Spleen (tissue), 11 donors: Measurements from ENCODE around the gene NUDT7. TPM values are rescaled to one million over a fixed set of nuclear protein-coding genes. Genes with fewer than 3 reads are reported as not detected.

Source experiments
- DNase-seq: peaks from one replicate; pipeline ENCODE4 v3.0.0-alpha.2; 2020
- H3K27ac ChIP-seq, 8 donors: fragments of 200-600 bp; sonication (generic) in 7 of 8; 1 replicate in 4 of 8; 2 replicates in 4 of 8; pipeline versions ENCODE4 v1.5.0 to v1.8.0; 2016 to 2021; ENCODE audit warnings: inconsistent platforms in 4 of 8, mild to moderate bottlenecking in 4 of 8, moderate library complexity in 1 of 8
- H3K27me3 ChIP-seq, 7 donors: fragments of 200-600 bp; sonication (generic) in 6 of 7; replicated peaks in 1 of 7; 1 replicate in 4 of 7; 2 replicates in 3 of 7; pipeline versions ENCODE4 v1.5.0 to v1.8.0; 2016 to 2021; ENCODE audit warnings: inconsistent platforms in 3 of 7, mild to moderate bottlenecking in 1 of 7
- H3K36me3 ChIP-seq, 6 donors: fragments of 200-600 bp; sonication (generic) in 5 of 6; 1 replicate in 4 of 6; 2 replicates in 2 of 6; pipeline versions ENCODE4 v1.5.0 to v1.8.0; 2016 to 2021; ENCODE audit warnings: inconsistent platforms in 2 of 6
- H3K4me1 ChIP-seq, 6 donors: fragments of 200-600 bp; sonication (generic) in 5 of 6; 1 replicate in 3 of 6; 2 replicates in 3 of 6; pipeline versions ENCODE4 v1.5.0 to v1.8.0; 2016 to 2021; ENCODE audit warnings: inconsistent platforms in 3 of 6
- H3K4me3 ChIP-seq, 8 donors: fragments of 200-600 bp; sonication (generic) in 7 of 8; 1 replicate in 4 of 8; 2 replicates in 4 of 8; pipeline versions ENCODE4 v1.5.0 to v1.8.0; 2016 to 2021; ENCODE audit warnings: inconsistent platforms in 4 of 8, mild to moderate bottlenecking in 4 of 8, moderate library complexity in 2 of 8
- H3K9me3 ChIP-seq, 8 donors: fragments of 200-600 bp; sonication (generic) in 7 of 8; 1 replicate in 4 of 8; 2 replicates in 4 of 8; pipeline versions ENCODE4 v1.5.0 to v1.8.0; 2016 to 2021; ENCODE audit warnings: inconsistent platforms in 4 of 8
- POLR2A ChIP-seq, 3 donors: fragments of 450-650 bp; IDR thresholded peaks; one replicate each; pipeline ENCODE4 v1.5.1; 2017; ENCODE audit warnings: antibody characterized with exemption in 3 of 3, mild to moderate bottlenecking in 1 of 3
- POLR2AphosphoS5 ChIP-seq, 3 donors: sonication (generic); formaldehyde crosslinking; IDR thresholded peaks; one replicate each; pipeline ENCODE4 v1.5.1; 2017; ENCODE audit warnings: antibody characterized with exemption in 3 of 3
- WGBS, 5 donors: extraction: QIAGEN DNeasy Blood & Tissue Kit in 3 of 5; methylation state at CpG; one replicate each; pipeline versions ENCODE4 v1.1.5 to v1.1.7; 2013 to 2018; 5-methylcytosine and 5-hydroxymethylcytosine counted together
- intact Hi-C: fragments of 100-400 bp; cut with DNase I; formaldehyde crosslinking; loops from one replicate; pipeline ENCODE4 v1.15.0; 2023; ENCODE audit warnings: low total_unique reads
- polyA plus RNA-seq, 3 donors: library from polyadenylated mRNA; stranded (reverse); fragments of 200-250 nt; gene quantifications; one replicate each; pipeline ENCODE4 v1.2.1, GENCODE V29; 2013
- total RNA-seq, 7 donors: library from RNA; depleted of rRNA in 3 of 7; stranded (reverse); fragments of >200 nt in 3 of 7; fragmentation: NEBNext Ultra II Directional in 4 of 7; extraction: Animal tissue kit (Norgen Biotek cat#: 25700) in 4 of 7; gene quantifications; one replicate each; pipeline versions ENCODE4 v1.1.0 to v1.2.1, GENCODE V29; 2016 to 2021
- TF ChIP-seq, protein P1 (sequence below), 11 experiments: fragments of 200-600 bp in 7 of 11; fragments of 450-650 bp in 4 of 11; sonication (generic) in 4 of 11; IDR thresholded peaks in 8 of 11; conservative IDR thresholded peaks in 3 of 11; 1 replicate in 7 of 11; 2 replicates in 4 of 11; pipeline versions ENCODE4 v1.4.0 to v1.8.0; 2016 to 2021; ENCODE audit warnings: antibody characterized with exemption in 11 of 11, inconsistent platforms in 4 of 11, mild to moderate bottlenecking in 1 of 11
- donor health status: healthy with polysubstance abuse.
- donor health status: DM: no; HTN: no; CAD: no; lungs with moderate emphysema.
- donor health status: DM: no; HTN: no; CAD: no.
- donor health status: Bipolar disorder and iron deficiency.
- donor health status: healthy.
- donor health status: DM: no; HTN: no; CAD: no.
- donor health status: DM: yes; HTN: yes; CAD: no.

NUDT7 gene
- total and polyA plus RNA-seq, 10 donors, result 5.2 to 14.0 (median 9.6) TPM

DNA sequence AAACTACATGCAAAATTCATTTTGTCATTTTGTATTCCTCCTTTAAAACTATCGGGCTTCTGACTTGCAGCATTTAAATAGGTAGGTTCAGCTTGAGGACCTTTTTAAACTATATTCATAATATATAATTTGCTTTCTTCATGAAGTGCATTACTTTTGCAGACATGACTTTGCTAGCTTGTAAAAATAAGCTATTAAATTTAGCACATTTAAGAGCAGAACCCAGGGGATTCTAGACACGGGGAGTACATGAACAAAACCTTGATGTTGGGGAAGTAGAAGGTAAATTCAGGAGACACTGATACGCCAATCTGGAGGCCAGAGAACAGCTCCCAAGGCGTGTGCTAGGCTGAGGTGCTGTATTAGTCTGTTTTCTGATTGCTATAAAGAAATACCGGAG is 32.3 kb upstream of the NUDT7 start:
- Histone ChIP-seq H3K4me1 (no peaks in the 10 kb centered on the region), H3K27ac (no peak overlapping the region), H3K27me3 (peaks cover 0 to 10% (median 0%) of the 10 kb centered on the region in 7 donors), H3K36me3 (no peaks in the 10 kb centered on the region), H3K4me3 (no peak overlapping the region), H3K9me3 (no peaks in the 10 kb centered on the region)
- TF ChIP-seq POLR2A (IDR thresholded peaks at IDR 0.05) (no peak), POLR2AphosphoS5 (IDR thresholded peaks at IDR 0.05) (no peak)
- intact Hi-C loops, result no loop called here
- DNase-seq, result no peak
- WGBS, 5 donors, result 68 to 87% (median 79%) methylated on average over 5 of the region's 5 CpGs

DNA sequence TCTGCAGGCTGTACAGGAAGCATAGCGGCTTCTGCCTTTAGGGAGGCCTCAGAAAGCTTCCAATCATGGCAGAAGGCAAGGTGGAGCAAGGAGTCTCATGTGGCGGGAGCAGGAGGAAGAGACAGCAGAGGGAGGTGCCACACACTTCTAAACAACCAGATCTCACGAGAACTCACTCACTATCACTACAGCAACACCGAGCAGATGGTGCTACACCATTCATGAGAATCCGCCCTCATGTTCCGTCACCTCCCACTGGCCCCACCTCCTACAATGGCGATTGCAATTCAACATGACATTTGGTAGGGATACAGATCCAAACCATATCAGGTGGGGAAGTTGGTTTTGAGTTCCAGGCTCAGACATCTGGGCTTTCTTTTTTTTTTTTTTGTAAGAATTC is 31.9 kb upstream of the NUDT7 start:
- peaks cover 0 to 10% (median 0%) of the 10 kb centered on the region in 7 donors for H3K27me3 ChIP-seq
- intact Hi-C loops, result no loop called here
- H3K4me1 ChIP-seq, result no peaks in the 10 kb centered on the region
- no peak overlapping the region for H3K27ac ChIP-seq
- H3K4me3 ChIP-seq, result no peak overlapping the region
- no peaks in the 10 kb centered on the region for H3K36me3 ChIP-seq
- WGBS, 5 donors, result 69 to 81% (median 74%) methylated on average over 7 of the region's 7 CpGs
- no peaks in the 10 kb centered on the region for H3K9me3 ChIP-seq
- no peak for DNase-seq
- TF ChIP-seq, protein P1, sequence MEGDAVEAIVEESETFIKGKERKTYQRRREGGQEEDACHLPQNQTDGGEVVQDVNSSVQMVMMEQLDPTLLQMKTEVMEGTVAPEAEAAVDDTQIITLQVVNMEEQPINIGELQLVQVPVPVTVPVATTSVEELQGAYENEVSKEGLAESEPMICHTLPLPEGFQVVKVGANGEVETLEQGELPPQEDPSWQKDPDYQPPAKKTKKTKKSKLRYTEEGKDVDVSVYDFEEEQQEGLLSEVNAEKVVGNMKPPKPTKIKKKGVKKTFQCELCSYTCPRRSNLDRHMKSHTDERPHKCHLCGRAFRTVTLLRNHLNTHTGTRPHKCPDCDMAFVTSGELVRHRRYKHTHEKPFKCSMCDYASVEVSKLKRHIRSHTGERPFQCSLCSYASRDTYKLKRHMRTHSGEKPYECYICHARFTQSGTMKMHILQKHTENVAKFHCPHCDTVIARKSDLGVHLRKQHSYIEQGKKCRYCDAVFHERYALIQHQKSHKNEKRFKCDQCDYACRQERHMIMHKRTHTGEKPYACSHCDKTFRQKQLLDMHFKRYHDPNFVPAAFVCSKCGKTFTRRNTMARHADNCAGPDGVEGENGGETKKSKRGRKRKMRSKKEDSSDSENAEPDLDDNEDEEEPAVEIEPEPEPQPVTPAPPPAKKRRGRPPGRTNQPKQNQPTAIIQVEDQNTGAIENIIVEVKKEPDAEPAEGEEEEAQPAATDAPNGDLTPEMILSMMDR (IDR thresholded peaks at IDR 0.05 in 8 of 11, conservative IDR thresholded peaks at IDR 0.05 in 3 of 11), result no peak
- TF ChIP-seq POLR2A (IDR thresholded peaks at IDR 0.05), result no peak
- TF ChIP-seq POLR2AphosphoS5 (IDR thresholded peaks at IDR 0.05), result no peak

DNA sequence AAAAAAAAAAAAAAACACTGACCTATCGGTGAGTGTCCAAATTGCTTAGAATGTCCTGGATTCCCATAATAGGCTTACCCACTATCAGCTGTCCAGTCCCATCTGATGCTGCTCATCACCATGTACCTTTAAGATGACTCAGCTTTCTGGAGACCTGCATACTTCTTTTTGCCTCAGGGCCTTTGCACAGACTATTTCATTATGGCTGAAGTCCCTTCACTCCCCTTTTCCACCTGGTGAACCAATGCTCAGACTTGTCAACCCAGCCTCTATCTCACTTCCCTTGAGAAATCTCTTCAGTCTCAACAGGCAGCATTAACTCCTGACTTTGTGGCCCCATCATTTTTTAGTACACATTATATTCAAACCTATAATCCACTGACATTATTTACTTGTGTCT is 29.7 kb upstream of the NUDT7 start:
- intact Hi-C loops, result no loop called here
- no peak for DNase-seq
- Histone ChIP-seq H3K36me3 (no peaks in the 10 kb centered on the region), H3K9me3 (no peaks in the 10 kb centered on the region), H3K4me3 (no peak overlapping the region), H3K4me1 (no peaks in the 10 kb centered on the region), H3K27me3 (peaks cover 0 to 10% (median 0%) of the 10 kb centered on the region in 7 donors), H3K27ac (no peak overlapping the region)
- TF ChIP-seq, protein P1 (IDR thresholded peaks at IDR 0.05 in 8 of 11, conservative IDR thresholded peaks at IDR 0.05 in 3 of 11), result no peak
- TF ChIP-seq POLR2AphosphoS5 (IDR thresholded peaks at IDR 0.05), result no peak
- TF ChIP-seq POLR2A (IDR thresholded peaks at IDR 0.05), result no peak
- 91 to 100% (median 100%) methylated on average over 1 of the region's 1 CpG for WGBS, 5 donors

DNA sequence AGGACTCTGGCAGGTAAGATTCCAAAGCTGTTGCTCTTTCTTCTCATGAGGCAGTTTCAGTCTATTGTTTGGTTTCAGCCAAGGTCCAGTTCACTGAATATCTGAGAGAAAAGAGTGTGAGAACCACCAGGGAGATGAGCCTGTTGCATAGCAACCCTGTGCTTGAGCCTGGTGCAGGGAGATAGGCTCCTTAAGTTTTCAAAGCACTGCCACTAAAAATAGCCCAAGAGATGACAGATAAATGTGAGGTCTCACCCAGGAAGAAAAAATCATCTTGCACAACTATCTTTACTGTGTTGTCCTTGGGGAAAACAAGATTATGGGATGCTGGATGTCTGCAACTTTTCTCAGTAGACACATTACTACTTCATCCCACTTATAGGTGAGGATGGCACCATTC is 26.2 kb upstream of the NUDT7 start:
- no peak for DNase-seq
- no peaks in the 10 kb centered on the region for H3K4me1 ChIP-seq
- H3K4me3 ChIP-seq, result no peak overlapping the region
- intact Hi-C loops, result no loop called here
- H3K9me3 ChIP-seq, result no peaks in the 10 kb centered on the region
- H3K27me3 ChIP-seq, result peaks cover 0 to 10% (median 0%) of the 10 kb centered on the region in 7 donors
- TF ChIP-seq POLR2A (IDR thresholded peaks at IDR 0.05) (no peak), POLR2AphosphoS5 (IDR thresholded peaks at IDR 0.05) (no peak)
- TF ChIP-seq, protein P1 (IDR thresholded peaks at IDR 0.05 in 8 of 11, conservative IDR thresholded peaks at IDR 0.05 in 3 of 11), result no peak
- no peak overlapping the region for H3K27ac ChIP-seq
- H3K36me3 ChIP-seq, result no peaks in the 10 kb centered on the region

DNA sequence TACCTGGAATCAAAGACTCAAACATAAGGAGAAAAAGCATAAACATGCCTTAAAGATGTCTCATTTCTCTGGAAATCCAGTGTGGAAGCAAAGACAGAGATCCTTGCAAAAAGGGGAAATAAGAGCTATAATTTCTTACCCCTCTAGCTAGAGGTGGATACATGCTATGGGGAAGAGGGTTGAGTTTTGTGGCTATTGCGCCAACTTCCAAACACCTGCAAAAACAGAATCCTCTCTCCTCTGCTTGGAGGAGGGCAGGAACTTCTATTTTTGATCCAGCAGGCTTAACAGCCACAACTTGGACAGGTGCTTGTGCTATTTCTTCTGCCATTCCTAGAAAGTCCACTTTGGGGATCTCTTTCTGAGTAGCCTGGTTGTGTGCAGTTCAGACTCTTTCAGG is 21.5 kb upstream of the NUDT7 start:
- Histone ChIP-seq H3K4me1 (no peaks in the 10 kb centered on the region), H3K36me3 (no peaks in the 10 kb centered on the region), H3K27me3 (no peaks in the 10 kb centered on the region), H3K4me3 (no peak overlapping the region), H3K27ac (no peak overlapping the region), H3K9me3 (peaks cover 0 to 8% (median 0%) of the 10 kb centered on the region in 8 donors)
- intact Hi-C loops, result no loop called here
- 56 to 79% (median 77%) methylated on average over 1 of the region's 1 CpG for WGBS, 5 donors
- TF ChIP-seq POLR2AphosphoS5 (IDR thresholded peaks at IDR 0.05) (no peak), POLR2A (IDR thresholded peaks at IDR 0.05) (no peak)
- TF ChIP-seq, protein P1 (IDR thresholded peaks at IDR 0.05 in 8 of 11, conservative IDR thresholded peaks at IDR 0.05 in 3 of 11), result no peak
- DNase-seq, result no peak
